Omental fat pad (tissue), 4 donors: ENCODE data around the gene SORCS2. TPM values are rescaled to one million over a fixed set of nuclear protein-coding genes. Genes with fewer than 3 reads are reported as not detected.

Source experiments
- ATAC-seq: fragments of 150-250 bp; one replicate; pipeline ENCODE4 v1.9.1; 2016; ENCODE audit warnings: mild to moderate bottlenecking, moderate library complexity; ENCODE audit not compliant: low FRiP score
- DNase-seq: peaks from one replicate; pipeline ENCODE4 v3.0.0-alpha.2; 2019; ENCODE audit warnings: low spot score
- CTCF ChIP-seq, 3 donors: fragments of 450-650 bp; IDR thresholded peaks; one replicate each; pipeline ENCODE4 v1.5.1; 2016 to 2017; ENCODE audit warnings: antibody characterized with exemption in 3 of 3, mild to moderate bottlenecking in 3 of 3, moderate library complexity in 2 of 3
- total RNA-seq, 4 donors: library from RNA; depleted of rRNA; stranded (reverse); fragments of >200 nt; gene quantifications; one replicate each; pipeline ENCODE4 v1.1.0, GENCODE V29; 2016

The SORCS2 gene
- total RNA-seq, 4 donors from 2014 or later: 0.63 to 4.6 (median 1.2) TPM

- DNase-seq: no peak
- no peak for TF ChIP-seq CTCF (IDR thresholded peaks at IDR 0.05)
- ATAC-seq: no peak
Observed at GRCh38 chr4:7557456-7557855, 365.1 kb downstream of the SORCS2 start.

DNA sequence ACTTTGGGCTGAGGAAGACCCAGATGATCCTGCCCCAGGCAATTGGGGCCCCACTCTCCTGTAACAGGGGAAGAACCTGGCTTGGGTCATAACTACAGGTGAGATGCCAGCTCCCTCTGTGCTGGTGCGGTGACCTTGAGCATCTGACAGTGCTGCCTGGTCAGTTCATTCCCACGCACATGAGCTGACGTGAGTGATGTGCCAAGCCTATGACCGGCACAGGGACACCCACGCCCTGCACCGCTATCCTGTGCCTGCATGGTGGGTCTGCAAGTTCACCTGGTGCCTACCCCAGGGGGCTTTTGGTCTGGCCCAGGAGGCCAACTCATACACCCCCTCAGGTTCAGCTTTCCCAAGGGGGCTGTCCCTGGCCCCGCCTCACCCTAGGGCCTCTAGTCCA lies 366.1 kb downstream of the SORCS2 start:
- DNase-seq: no peak
- ATAC-seq: no peak
- no peak for TF ChIP-seq CTCF (IDR thresholded peaks at IDR 0.05)

DNA sequence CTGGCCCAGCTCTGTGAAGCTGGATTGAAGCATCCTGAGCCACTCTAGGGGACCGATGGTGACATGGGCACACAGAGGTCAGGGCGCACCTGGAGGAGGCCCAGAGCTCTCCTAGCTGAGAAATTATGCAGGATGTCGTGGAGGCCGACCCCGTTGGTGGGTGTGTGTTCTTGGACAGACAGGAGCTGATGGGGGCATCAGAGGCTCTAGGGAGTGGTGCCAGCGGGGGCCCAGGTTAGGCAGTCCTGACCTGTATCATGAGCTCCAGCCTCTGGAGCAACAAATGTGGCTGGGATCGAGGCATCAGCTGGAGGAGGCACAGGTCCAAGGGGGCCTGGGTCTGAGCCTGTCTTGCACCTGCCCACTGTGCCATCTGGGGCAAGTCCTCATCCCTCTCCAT lies 367.0 kb downstream of the SORCS2 start:
- no peak for TF ChIP-seq CTCF (IDR thresholded peaks at IDR 0.05)
- ATAC-seq (no peak), DNase-seq (no peak)

DNA sequence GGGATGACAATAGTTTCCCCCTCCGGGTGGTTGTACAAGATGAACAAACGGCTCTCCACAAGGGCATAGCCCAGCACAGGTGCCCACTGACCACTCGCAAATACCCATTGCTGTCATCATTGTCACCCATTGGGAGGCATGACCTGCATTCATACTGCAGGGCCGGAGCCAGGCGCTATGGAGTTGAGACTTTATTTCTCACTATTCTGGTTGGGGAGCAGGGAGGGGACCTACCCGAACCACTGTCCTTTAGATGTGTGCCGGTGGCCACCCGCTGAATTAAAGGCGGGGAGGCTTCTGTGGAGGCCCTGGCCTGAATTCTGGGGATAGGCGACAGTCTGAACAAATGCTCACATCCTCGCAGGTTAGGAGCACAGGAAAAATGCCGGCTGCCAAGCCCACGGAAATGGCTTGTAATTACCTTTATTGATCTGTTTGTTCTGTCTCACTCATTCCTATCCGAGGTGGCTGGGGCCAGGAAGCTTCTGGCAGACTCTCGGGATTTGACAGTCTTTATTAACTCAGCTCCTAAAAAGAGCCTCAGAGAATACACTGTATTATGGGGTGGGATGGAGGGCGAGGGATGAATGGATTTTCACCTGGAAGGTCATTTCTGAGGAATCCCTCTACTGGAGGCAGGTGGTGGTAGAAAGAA lies 367.5 kb downstream of the SORCS2 start:
- no peak for TF ChIP-seq CTCF (IDR thresholded peaks at IDR 0.05)
- DNase-seq (no peak), ATAC-seq (no peak)

GRCh38 chr4:7561557-7561956 lies 369.2 kb downstream of the SORCS2 start:
- TF ChIP-seq CTCF (IDR thresholded peaks at IDR 0.05): no peak
- no peak for ATAC-seq
- DNase-seq: no peak

DNA sequence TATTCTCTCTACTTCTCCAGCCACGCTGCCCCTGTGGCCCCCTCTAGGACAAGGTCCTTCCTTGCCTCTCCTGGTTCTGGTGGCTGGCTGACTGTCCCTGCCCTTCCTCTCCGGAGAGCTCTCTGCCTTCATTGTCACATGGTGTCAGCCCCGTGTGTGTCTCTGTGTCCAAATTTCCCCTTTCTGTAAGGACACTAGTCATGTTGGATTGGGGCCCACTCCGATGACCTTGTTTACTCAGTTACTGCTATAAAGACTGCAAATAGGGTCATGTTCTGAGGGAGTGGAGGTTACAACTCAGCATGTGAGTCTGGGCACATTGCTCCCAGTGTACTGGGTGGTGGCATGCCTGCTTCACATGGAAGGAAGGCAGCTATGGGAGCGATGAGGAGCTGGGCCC lies 371.9 kb downstream of the SORCS2 start:
- TF ChIP-seq CTCF (IDR thresholded peaks at IDR 0.05): no peak
- DNase-seq (no peak), ATAC-seq (no peak)

DNA sequence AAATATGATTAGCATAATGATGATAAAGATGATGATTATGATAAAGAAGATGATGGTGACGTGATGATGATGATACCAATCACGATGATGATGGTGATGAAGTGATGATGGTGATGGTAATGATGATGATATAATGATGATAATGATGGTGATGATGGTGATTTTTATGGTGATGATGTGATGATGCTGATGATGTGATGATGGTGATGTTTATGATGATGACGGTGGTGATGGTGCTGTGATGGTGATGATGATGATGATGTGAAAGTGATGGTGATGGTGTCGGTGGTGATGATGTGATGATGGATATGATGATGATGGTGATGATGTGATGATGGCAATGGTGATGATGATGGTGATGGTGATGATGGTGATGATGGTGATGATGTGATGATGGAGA lies 373.1 kb downstream of the SORCS2 start:
- TF ChIP-seq CTCF (IDR thresholded peaks at IDR 0.05): no peak
- DNase-seq (no peak), ATAC-seq (no peak)
